Stimulated activated naive CD8-positive, alpha-beta T cell treated with anti-CD3 and anti-CD28 coated beads, Interleukin-15, Interleukin-2, amounts not matched to agents 100 ng/mL and 50 ng/mL, for 24 hours (primary cell): ENCODE data around the gene CLRN2.

Experiments
- H3K27ac Mint-ChIP-seq: one replicate; pipeline ENCODE4 v1.8.0; 2021; ENCODE audit warnings: mild to moderate bottlenecking, mixed read lengths
- H3K27me3 Mint-ChIP-seq: one replicate; pipeline ENCODE4 v1.8.0; 2021; ENCODE audit warnings: mixed read lengths
- H3K36me3 Mint-ChIP-seq: one replicate; pipeline ENCODE4 v1.8.0; 2021; ENCODE audit warnings: low read depth, mixed read lengths
- H3K4me1 Mint-ChIP-seq: one replicate; pipeline ENCODE4 v1.8.0; 2021; ENCODE audit warnings: low read depth, mixed read lengths
- H3K4me3 Mint-ChIP-seq: one replicate; pipeline ENCODE4 v1.8.0; 2021; ENCODE audit warnings: mild to moderate bottlenecking, mixed read lengths
- H3K9me3 Mint-ChIP-seq: one replicate; pipeline ENCODE4 v1.8.0; 2021; ENCODE audit warnings: mixed read lengths

The CLRN2 gene

GRCh38 chr4:17514865-17515264, at the start of gene CLRN2:
Gene CLRN2 (plus strand): TSS chr4:17515165. CDS start chr4:17515267, 102 bp downstream.
- Mint-ChIP-seq H3K4me3 (no peak within 1 kb of the TSS), H3K27me3 (peaks cover 20% of the 10 kb centered on the region), H3K9me3 (no peaks in the 10 kb centered on the region), H3K36me3 (peaks cover 10% of the 10 kb centered on the region), H3K4me1 (peaks cover 24% of the 10 kb centered on the region), H3K27ac (no peak within 1 kb of the TSS)

- Mint-ChIP-seq H3K27me3 (no peaks in the 10 kb centered on the region), H3K36me3 (no peaks in the 10 kb centered on the region), H3K4me1 (peaks cover 3% of the 10 kb centered on the region), H3K27ac (no peak overlapping the region), H3K4me3 (no peak overlapping the region), H3K9me3 (no peaks in the 10 kb centered on the region)
Measured at GRCh38 chr4:17468619-17469221, 46.2 kb upstream of the CLRN2 start.

- Mint-ChIP-seq H3K36me3 (no peaks in the 10 kb centered on the region), H3K4me1 (peaks cover 3% of the 10 kb centered on the region), H3K9me3 (no peaks in the 10 kb centered on the region), H3K27ac (no peak overlapping the region), H3K4me3 (no peak overlapping the region), H3K27me3 (no peaks in the 10 kb centered on the region)
Measured at GRCh38 chr4:17469931-17470674, 44.9 kb upstream of the CLRN2 start.

GRCh38 chr4:17475481-17475880, 39.5 kb upstream of the CLRN2 start:
- Mint-ChIP-seq H3K9me3 (no peaks in the 10 kb centered on the region), H3K4me1 (peaks cover 3% of the 10 kb centered on the region), H3K27me3 (no peaks in the 10 kb centered on the region)

GRCh38 chr4:17476853-17477252, 38.1 kb upstream of the CLRN2 start:
- H3K27ac Mint-ChIP-seq: no peak overlapping the region
- no peak overlapping the region for H3K4me3 Mint-ChIP-seq
- no peaks in the 10 kb centered on the region for H3K36me3 Mint-ChIP-seq
- no peaks in the 10 kb centered on the region for H3K27me3 Mint-ChIP-seq
- H3K4me1 Mint-ChIP-seq: peaks cover 3% of the 10 kb centered on the region
- no peaks in the 10 kb centered on the region for H3K9me3 Mint-ChIP-seq

More at GRCh38 chr4:17475481-17475880, 39.5 kb upstream of the CLRN2 start:
- no peak overlapping the region for H3K4me3 Mint-ChIP-seq
- no peaks in the 10 kb centered on the region for H3K36me3 Mint-ChIP-seq
- no peak overlapping the region for H3K27ac Mint-ChIP-seq

GRCh38 chr4:17477774-17478472, 37.0 kb upstream of the CLRN2 start:
- Mint-ChIP-seq H3K27me3 (no peaks in the 10 kb centered on the region), H3K4me1 (no peaks in the 10 kb centered on the region), H3K36me3 (no peaks in the 10 kb centered on the region), H3K4me3 (no peak overlapping the region), H3K27ac (no peak overlapping the region), H3K9me3 (no peaks in the 10 kb centered on the region)

- Mint-ChIP-seq H3K9me3 (no peaks in the 10 kb centered on the region), H3K27ac (no peak overlapping the region), H3K36me3 (peaks cover 13% of the 10 kb centered on the region)
Measured at GRCh38 chr4:17480210-17480927, 34.6 kb upstream of the CLRN2 start.

GRCh38 chr4:17480955-17481354, 34.0 kb upstream of the CLRN2 start:
- Mint-ChIP-seq H3K27ac (no peak overlapping the region), H3K27me3 (no peaks in the 10 kb centered on the region), H3K4me1 (no peaks in the 10 kb centered on the region), H3K4me3 (no peak overlapping the region), H3K9me3 (no peaks in the 10 kb centered on the region), H3K36me3 (peaks cover 18% of the 10 kb centered on the region)

More at GRCh38 chr4:17480210-17480927, 34.6 kb upstream of the CLRN2 start:
- H3K4me3 Mint-ChIP-seq: no peak overlapping the region
- no peaks in the 10 kb centered on the region for H3K4me1 Mint-ChIP-seq
- no peaks in the 10 kb centered on the region for H3K27me3 Mint-ChIP-seq

- no peak overlapping the region for H3K4me3 Mint-ChIP-seq
- H3K27me3 Mint-ChIP-seq: no peaks in the 10 kb centered on the region
- no peaks in the 10 kb centered on the region for H3K9me3 Mint-ChIP-seq
- no peak overlapping the region for H3K27ac Mint-ChIP-seq
- peaks cover 28% of the 10 kb centered on the region for H3K36me3 Mint-ChIP-seq
- no peaks in the 10 kb centered on the region for H3K4me1 Mint-ChIP-seq
Measured at GRCh38 chr4:17482716-17483115, 32.2 kb upstream of the CLRN2 start.

GRCh38 chr4:17489123-17489522, 25.8 kb upstream of the CLRN2 start:
- H3K4me3 Mint-ChIP-seq: no peak overlapping the region
- no peaks in the 10 kb centered on the region for H3K27me3 Mint-ChIP-seq
- peaks cover 4% of the 10 kb centered on the region for H3K4me1 Mint-ChIP-seq
- H3K36me3 Mint-ChIP-seq: peaks cover 60% of the 10 kb centered on the region
- no peaks in the 10 kb centered on the region for H3K9me3 Mint-ChIP-seq
- H3K27ac Mint-ChIP-seq: no peak overlapping the region

GRCh38 chr4:17489721-17490120, 25.2 kb upstream of the CLRN2 start:
- Mint-ChIP-seq H3K27me3 (no peaks in the 10 kb centered on the region), H3K36me3 (peaks cover 55% of the 10 kb centered on the region), H3K4me1 (peaks cover 10% of the 10 kb centered on the region), H3K4me3 (no peak overlapping the region), H3K27ac (no peak overlapping the region), H3K9me3 (no peaks in the 10 kb centered on the region)

- Mint-ChIP-seq H3K27ac (no peak overlapping the region), H3K9me3 (no peaks in the 10 kb centered on the region), H3K4me1 (peaks cover 10% of the 10 kb centered on the region), H3K27me3 (no peaks in the 10 kb centered on the region), H3K4me3 (no peak overlapping the region), H3K36me3 (peaks cover 46% of the 10 kb centered on the region)
Measured at GRCh38 chr4:17490575-17491059, 24.3 kb upstream of the CLRN2 start.

- Mint-ChIP-seq H3K27ac (no peak overlapping the region), H3K4me3 (no peak overlapping the region), H3K36me3 (peaks cover 42% of the 10 kb centered on the region), H3K27me3 (no peaks in the 10 kb centered on the region), H3K4me1 (peaks cover 10% of the 10 kb centered on the region), H3K9me3 (no peaks in the 10 kb centered on the region)
Measured at GRCh38 chr4:17491196-17491595, 23.8 kb upstream of the CLRN2 start.

- peaks cover 33% of the 10 kb centered on the region for H3K36me3 Mint-ChIP-seq
- no peaks in the 10 kb centered on the region for H3K9me3 Mint-ChIP-seq
- no peaks in the 10 kb centered on the region for H3K27me3 Mint-ChIP-seq
- H3K4me3 Mint-ChIP-seq: no peak overlapping the region
- no peak overlapping the region for H3K27ac Mint-ChIP-seq
- H3K4me1 Mint-ChIP-seq: peaks cover 10% of the 10 kb centered on the region
Measured at GRCh38 chr4:17492058-17492741, 22.8 kb upstream of the CLRN2 start.
